Fibroblast of mammary gland (primary cell): Measurements from ENCODE around the gene OR10A6.

Experiments
- DNase-seq: peaks from one replicate; pipeline ENCODE4 v3.0.0-alpha.2; 2010; ENCODE audit warnings: low read depth
- H3K4me3 ChIP-seq: 2 replicates; pipeline ENCODE4 v1.5.1; 2011; ENCODE audit warnings: low read depth, mild to moderate bottlenecking, low read length, moderate library complexity; ENCODE audit not compliant: control insufficient read depth
- CTCF ChIP-seq: conservative IDR thresholded peaks from 2 replicates; pipeline ENCODE4 v1.5.1; 2011; ENCODE audit warnings: low read depth, low read length, inconsistent platforms; ENCODE audit not compliant: control insufficient read depth, insufficient read depth

The OR10A6 gene

DNA sequence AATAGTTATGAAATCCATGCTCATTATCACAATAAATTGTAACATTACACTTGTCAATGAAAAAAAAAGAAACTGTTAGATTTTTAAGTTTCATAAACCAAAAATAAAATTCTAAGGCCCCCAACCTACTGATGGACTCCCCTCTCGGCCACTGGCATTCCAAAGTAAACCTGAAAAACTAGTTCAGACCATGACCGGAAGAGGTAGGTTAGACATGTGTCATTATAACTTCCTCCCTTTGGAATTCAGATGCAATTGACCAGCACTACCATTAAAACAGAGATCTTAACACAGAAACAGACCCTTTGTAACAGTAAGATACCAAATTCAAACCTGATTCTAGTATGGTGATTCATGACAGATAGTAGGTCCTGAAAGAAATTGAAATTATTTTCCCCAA, 12.9 kb downstream of the OR10A6 start:
- no peak overlapping the region for H3K4me3 ChIP-seq
- no peak for DNase-seq
- TF ChIP-seq CTCF = no peak

- TF ChIP-seq CTCF = no peak
- no peak for DNase-seq
- H3K4me3 ChIP-seq = no peak overlapping the region
Observed at GRCh38 chr11:7911011-7911410, 20.1 kb downstream of the OR10A6 start.

DNA sequence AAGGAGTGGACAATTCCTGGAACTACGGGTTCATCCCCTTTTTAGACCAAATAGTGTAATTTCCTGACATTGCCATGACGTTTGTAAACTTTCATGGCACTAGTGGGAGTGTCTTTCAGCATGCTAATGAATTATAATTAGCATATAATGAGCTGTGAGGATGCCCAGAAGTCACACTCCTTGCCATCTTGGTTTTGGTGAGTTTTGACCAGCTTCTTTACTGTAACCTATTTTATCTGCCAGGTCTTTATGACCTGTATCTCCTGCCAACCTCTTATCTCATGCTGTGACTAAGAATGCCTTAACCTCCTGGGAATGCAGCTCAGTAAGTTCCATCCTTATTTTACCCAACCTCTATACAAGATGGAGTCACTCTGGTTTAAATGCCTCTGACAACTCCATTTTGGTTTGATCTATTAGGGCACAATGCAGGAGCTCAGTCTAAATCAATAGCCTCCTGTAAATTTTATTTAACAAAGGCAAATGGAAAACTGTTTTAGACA, 20.7 kb downstream of the OR10A6 start:
- TF ChIP-seq CTCF = no peak
- H3K4me3 ChIP-seq = no peak overlapping the region
- DNase-seq = no peak

GRCh38 chr11:7909585-7910285, 21.3 kb downstream of the OR10A6 start:
- no peak overlapping the region for H3K4me3 ChIP-seq
- no peak for DNase-seq
- no peak for TF ChIP-seq CTCF

- no peak for TF ChIP-seq CTCF
Observed at GRCh38 chr11:7907121-7907520, 23.9 kb downstream of the OR10A6 start.

GRCh38 chr11:7906481-7906880, 24.6 kb downstream of the OR10A6 start:
- TF ChIP-seq CTCF = no peak
- H3K4me3 ChIP-seq = no peak overlapping the region
- no peak for DNase-seq

More at GRCh38 chr11:7907121-7907520, 23.9 kb downstream of the OR10A6 start:
- no peak overlapping the region for H3K4me3 ChIP-seq
- DNase-seq = no peak
